Measurements from ENCODE around the gene SORL1. TPM values are rescaled to one million over a fixed set of nuclear protein-coding genes. Genes with fewer than 3 reads are reported as not detected.

The SORL1 gene
- total RNA-seq, 1 experiment from 2014 or later: 6.1 TPM

- H3K9me3 Mint-ChIP-seq (ENCODE audit: low read depth, unreplicated experiment): no peaks in the 10 kb centered on the region
- no peak for DNase-seq
- intact Hi-C loops (cut with micrococcal nuclease; ENCODE audit: unreplicated experiment): no loop called here
- no peaks in the 10 kb centered on the region for H3K4me1 Mint-ChIP-seq (ENCODE audit: low read depth, unreplicated experiment)
- CTCF ChIA-PET: no interaction called here
- H3K4me3 Mint-ChIP-seq (ENCODE audit: low read depth, unreplicated experiment): no peak overlapping the region
- BruUV-seq (replicated peaks): no TSS peak
- H3K27me3 Mint-ChIP-seq (ENCODE audit: unreplicated experiment): no peaks in the 10 kb centered on the region
- H3K36me3 Mint-ChIP-seq (ENCODE audit: insufficient read depth, unreplicated experiment): no peaks in the 10 kb centered on the region
- H3K27ac Mint-ChIP-seq (ENCODE audit: unreplicated experiment): no peak overlapping the region
- TF ChIP-seq, protein P1, sequence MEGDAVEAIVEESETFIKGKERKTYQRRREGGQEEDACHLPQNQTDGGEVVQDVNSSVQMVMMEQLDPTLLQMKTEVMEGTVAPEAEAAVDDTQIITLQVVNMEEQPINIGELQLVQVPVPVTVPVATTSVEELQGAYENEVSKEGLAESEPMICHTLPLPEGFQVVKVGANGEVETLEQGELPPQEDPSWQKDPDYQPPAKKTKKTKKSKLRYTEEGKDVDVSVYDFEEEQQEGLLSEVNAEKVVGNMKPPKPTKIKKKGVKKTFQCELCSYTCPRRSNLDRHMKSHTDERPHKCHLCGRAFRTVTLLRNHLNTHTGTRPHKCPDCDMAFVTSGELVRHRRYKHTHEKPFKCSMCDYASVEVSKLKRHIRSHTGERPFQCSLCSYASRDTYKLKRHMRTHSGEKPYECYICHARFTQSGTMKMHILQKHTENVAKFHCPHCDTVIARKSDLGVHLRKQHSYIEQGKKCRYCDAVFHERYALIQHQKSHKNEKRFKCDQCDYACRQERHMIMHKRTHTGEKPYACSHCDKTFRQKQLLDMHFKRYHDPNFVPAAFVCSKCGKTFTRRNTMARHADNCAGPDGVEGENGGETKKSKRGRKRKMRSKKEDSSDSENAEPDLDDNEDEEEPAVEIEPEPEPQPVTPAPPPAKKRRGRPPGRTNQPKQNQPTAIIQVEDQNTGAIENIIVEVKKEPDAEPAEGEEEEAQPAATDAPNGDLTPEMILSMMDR (IDR thresholded peaks at IDR 0.05; ENCODE audit: unreplicated experiment): no peak
Measured at GRCh38 chr11:121538054-121538453, 85.9 kb downstream of the SORL1 start.

DNA sequence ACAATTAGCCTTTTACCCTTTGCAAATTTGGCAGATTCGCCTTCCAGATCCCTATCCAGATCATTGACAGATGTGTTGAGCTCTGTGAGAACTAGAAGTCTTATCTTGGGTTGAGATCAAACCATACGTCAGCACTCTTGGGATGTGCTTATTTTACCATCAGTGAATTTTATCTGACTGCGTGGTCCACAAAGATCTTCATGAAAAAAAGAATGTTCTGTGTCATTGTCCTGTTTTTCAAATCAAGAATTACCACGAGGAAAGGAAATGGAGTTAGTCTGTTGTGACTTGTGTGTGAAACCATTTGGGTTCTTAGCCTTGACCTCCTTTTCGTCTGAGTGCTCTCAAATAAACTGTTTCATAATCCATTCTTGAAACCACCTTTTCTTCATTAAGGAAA lies 86.9 kb downstream of the SORL1 start:
- Mint-ChIP-seq H3K27ac (ENCODE audit: unreplicated experiment) (no peak overlapping the region), H3K4me3 (ENCODE audit: low read depth, unreplicated experiment) (no peak overlapping the region), H3K27me3 (ENCODE audit: unreplicated experiment) (no peaks in the 10 kb centered on the region), H3K4me1 (ENCODE audit: low read depth, unreplicated experiment) (no peaks in the 10 kb centered on the region), H3K9me3 (ENCODE audit: low read depth, unreplicated experiment) (no peaks in the 10 kb centered on the region), H3K36me3 (ENCODE audit: insufficient read depth, unreplicated experiment) (no peaks in the 10 kb centered on the region)
- DNase-seq: no peak
- intact Hi-C loops (cut with micrococcal nuclease; ENCODE audit: unreplicated experiment): no loop called here
- TF ChIP-seq, protein P1 (IDR thresholded peaks at IDR 0.05; ENCODE audit: unreplicated experiment): no peak
- CTCF ChIA-PET: no interaction called here
- no TSS peak for BruUV-seq (replicated peaks)

DNA sequence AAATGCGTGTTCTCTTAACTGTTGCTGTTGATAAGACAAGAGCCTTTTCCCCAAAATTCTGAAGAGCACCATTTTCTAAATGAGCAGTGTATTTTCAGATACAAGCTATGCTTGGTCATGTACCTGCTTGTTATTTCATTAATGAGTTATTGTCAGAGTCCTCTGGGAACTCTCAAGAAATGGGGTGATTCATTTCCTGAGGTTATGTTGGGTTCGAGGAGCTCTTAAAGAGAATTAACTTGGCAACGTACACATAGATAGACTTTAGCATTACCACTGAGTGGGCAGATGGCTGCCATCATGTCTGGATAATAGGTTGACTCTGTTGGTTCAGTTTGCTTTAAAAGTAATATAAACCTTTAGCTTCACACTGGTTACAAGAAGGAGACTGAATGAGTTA lies 88.5 kb downstream of the SORL1 start:
- no TSS peak for BruUV-seq (replicated peaks)
- H3K4me3 Mint-ChIP-seq (ENCODE audit: low read depth, unreplicated experiment): no peak overlapping the region
- CTCF ChIA-PET: no interaction called here
- H3K27ac Mint-ChIP-seq (ENCODE audit: unreplicated experiment): no peak overlapping the region
- H3K9me3 Mint-ChIP-seq (ENCODE audit: low read depth, unreplicated experiment): no peaks in the 10 kb centered on the region
- no peak for DNase-seq
- H3K4me1 Mint-ChIP-seq (ENCODE audit: low read depth, unreplicated experiment): no peaks in the 10 kb centered on the region
- TF ChIP-seq, protein P1 (IDR thresholded peaks at IDR 0.05; ENCODE audit: unreplicated experiment): no peak
- intact Hi-C loops (cut with micrococcal nuclease; ENCODE audit: unreplicated experiment): no loop called here
- no peaks in the 10 kb centered on the region for H3K36me3 Mint-ChIP-seq (ENCODE audit: insufficient read depth, unreplicated experiment)
- H3K27me3 Mint-ChIP-seq (ENCODE audit: unreplicated experiment): no peaks in the 10 kb centered on the region

DNA sequence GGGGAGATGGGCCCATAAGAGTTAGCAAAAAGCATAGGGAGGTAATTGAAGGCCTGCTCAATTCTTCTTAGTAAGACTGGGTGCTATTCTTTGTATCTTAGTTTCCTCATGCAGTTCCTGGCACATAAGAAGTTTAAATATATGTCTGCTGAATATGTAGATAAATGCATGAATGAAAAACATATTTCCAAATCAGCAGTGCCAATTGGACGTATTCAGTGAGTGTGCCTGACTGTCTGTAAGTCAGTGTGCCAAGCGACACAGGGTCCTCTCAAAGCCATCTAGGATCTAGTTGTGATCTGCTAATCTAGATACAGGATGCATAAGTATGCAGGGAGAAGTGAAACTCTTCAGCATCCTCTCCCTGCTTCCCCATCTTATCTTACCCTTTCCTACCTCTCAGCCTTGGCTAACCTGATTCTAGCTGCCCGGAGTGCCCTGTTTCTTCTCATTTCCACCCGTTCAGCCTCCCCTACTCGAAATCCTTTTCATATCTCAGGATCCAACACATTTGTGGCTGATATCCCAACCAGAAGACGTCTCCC lies 91.8 kb downstream of the SORL1 start:
- BruUV-seq (replicated peaks): no TSS peak
- CTCF ChIA-PET: no interaction called here
- Mint-ChIP-seq H3K4me1 (ENCODE audit: low read depth, unreplicated experiment) (no peaks in the 10 kb centered on the region), H3K4me3 (ENCODE audit: low read depth, unreplicated experiment) (no peak overlapping the region), H3K36me3 (ENCODE audit: insufficient read depth, unreplicated experiment) (no peaks in the 10 kb centered on the region), H3K9me3 (ENCODE audit: low read depth, unreplicated experiment) (no peaks in the 10 kb centered on the region), H3K27me3 (ENCODE audit: unreplicated experiment) (no peaks in the 10 kb centered on the region), H3K27ac (ENCODE audit: unreplicated experiment) (no peak overlapping the region)
- TF ChIP-seq, protein P1 (IDR thresholded peaks at IDR 0.05; ENCODE audit: unreplicated experiment): no peak
- DNase-seq: no peak
- intact Hi-C loops (cut with micrococcal nuclease; ENCODE audit: unreplicated experiment): no loop called here

Data from Calu3 (cell line).